Measurements from ENCODE around the gene CAMSAP1. TPM values are rescaled to one million over a fixed set of nuclear protein-coding genes. Genes with fewer than 3 reads are reported as not detected.
"Not testable (repeated sequence)": the region's sequence is repeated elsewhere in the genome, so short reads cannot be mapped to it uniquely, and the experiment has no call there.

Gene CAMSAP1
- total and polyA plus RNA-seq, 2 donors from 2014 or later, result 3.3 to 38.6 TPM

DNA sequence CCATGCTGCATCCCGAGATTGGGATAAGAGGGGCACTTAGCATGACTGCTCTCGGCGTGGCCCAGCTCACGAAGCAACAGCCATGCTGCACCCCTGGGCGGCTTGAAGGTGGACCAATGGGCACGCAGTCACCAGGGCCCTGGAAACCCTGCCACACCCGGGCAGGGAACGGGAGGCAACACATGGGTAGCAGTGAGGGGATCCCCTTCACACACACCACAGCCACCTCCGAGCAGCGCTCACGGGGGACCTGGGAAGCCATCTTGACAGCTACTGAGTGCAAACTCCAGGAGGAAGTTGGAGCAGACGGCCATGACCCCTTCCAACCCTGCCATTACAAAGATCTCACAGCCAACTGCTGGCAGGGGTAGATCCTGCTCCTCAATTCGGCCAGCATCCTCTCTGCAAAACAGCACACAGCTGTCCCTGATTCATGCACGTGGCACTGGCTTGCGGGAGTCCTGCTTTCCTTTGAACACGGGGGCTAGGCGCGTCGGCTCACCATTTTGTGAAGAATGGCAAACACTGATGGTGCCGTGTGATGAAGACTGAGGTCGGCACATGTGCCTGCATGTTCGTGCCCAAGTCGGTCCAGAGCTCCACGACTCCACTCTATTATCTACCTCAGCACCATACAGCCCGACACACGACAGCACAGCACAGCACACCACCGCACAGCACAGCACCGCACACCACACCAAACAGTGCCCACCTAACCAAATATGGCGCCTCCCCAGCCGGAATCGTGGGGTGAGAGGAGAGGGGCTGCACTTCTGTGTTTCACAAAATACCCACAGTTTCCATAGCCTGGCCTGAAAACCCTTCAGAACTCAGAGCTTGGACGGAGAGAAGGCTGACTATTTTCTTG, 48.8 kb upstream of the CAMSAP1 start:
- FAIRE-seq, result no peak
- Histone ChIP-seq H3K27me3 (ENCODE audit: control insufficient read depth, insufficient read depth, low read length) (no peaks in the 10 kb centered on the region), H3K9me3 (ENCODE audit: control insufficient read depth in 2 of 3, insufficient read depth in 1 of 3, low read length in 3 of 3) (no peaks in the 10 kb centered on the region), H3K4me3 (ENCODE audit: low read length in 3 of 3) (no peak overlapping the region), H3K27ac (ENCODE audit: low read depth in 2 of 2, low read length in 2 of 2) (no peak overlapping the region), H3K9ac (ENCODE audit: low read length in 3 of 3) (no peak overlapping the region), H3K4me1 (ENCODE audit: control insufficient read depth in 2 of 3, insufficient read depth in 2 of 3, low read depth in 1 of 3, low read length in 3 of 3) (peaks cover 3 to 12% (median 10%) of the 10 kb centered on the region in 3 donors), H3K36me3 (ENCODE audit: control insufficient read depth in 2 of 3, insufficient read depth in 3 of 3, low read length in 3 of 3) (peaks cover 0 to 16% (median 6%) of the 10 kb centered on the region in 3 donors)
- no peak for TF ChIP-seq CTCF (IDR thresholded peaks at IDR 0.05; ENCODE audit: borderline replicate concordance, extremely low read depth, insufficient read depth)
- intact Hi-C loops (cut with DNase I), result no loop called here
- DNase-seq, result peak in 1 of 5 donors; percentile 51

GRCh38 chr9:135952664-135953206, 45.4 kb upstream of the CAMSAP1 start:
- FAIRE-seq, result no peak
- no peak overlapping the region for H3K27ac ChIP-seq (ENCODE audit: low read depth in 2 of 2, low read length in 2 of 2)
- peaks cover 0 to 2% (median 0%) of the 10 kb centered on the region in 3 donors for H3K4me1 ChIP-seq (ENCODE audit: control insufficient read depth in 2 of 3, insufficient read depth in 2 of 3, low read depth in 1 of 3, low read length in 3 of 3)
- H3K9ac ChIP-seq (ENCODE audit: low read length in 3 of 3), result no peak overlapping the region
- H3K36me3 ChIP-seq (ENCODE audit: control insufficient read depth in 2 of 3, insufficient read depth in 3 of 3, low read length in 3 of 3), result peaks cover 0 to 31% (median 9%) of the 10 kb centered on the region in 3 donors
- TF ChIP-seq CTCF (IDR thresholded peaks at IDR 0.05; ENCODE audit: borderline replicate concordance, extremely low read depth, insufficient read depth), result no peak
- no peaks in the 10 kb centered on the region for H3K9me3 ChIP-seq (ENCODE audit: control insufficient read depth in 2 of 3, insufficient read depth in 1 of 3, low read length in 3 of 3)
- no peak overlapping the region for H3K4me3 ChIP-seq (ENCODE audit: low read length in 3 of 3)
- intact Hi-C loops (cut with DNase I), result no loop called here
- no peaks in the 10 kb centered on the region for H3K27me3 ChIP-seq (ENCODE audit: control insufficient read depth, insufficient read depth, low read length)
- DNase-seq, result peak in 1 of 5 donors; percentile 19

DNA sequence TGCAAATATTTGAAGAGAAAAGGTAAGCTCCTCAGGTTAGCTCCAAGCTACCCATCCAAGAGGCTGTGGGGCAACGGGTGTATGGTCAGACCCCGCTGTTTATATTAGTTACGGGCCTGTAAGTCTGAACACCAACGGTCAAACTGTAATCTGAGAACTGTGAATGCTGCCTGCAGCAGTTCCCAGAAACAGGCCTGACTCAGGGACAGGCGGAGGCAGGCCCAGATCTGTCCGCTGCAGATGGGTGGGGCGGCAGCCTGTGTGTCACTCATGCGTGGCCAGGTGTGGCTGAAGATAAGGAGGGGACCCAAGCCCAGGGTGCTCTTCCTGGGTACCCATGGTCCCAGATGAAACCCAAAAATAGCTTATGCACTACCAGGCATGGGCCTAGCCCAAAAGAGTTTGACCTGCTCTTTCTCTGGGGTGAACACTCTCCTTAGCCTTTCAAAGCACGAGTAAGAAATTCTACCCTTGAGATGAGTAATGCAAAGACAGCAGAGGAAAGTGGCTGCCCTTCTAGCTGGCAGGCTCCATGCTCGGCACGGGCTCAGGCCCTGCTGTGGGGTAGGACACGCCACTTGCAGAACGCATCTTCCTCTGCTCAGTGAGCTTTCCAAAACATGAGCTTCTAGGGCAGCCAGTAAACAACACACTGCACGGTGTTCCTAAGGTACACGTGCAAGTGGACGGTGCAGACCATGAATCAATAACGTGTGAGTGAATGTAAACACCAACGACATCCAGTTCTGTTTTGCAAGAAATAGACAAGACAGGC, 44.7 kb upstream of the CAMSAP1 start:
- Histone ChIP-seq H3K27ac (ENCODE audit: low read depth in 2 of 2, low read length in 2 of 2) (peak overlapping the region in 1 of 2 donors; percentile 23), H3K4me3 (ENCODE audit: low read length in 3 of 3) (no peak overlapping the region), H3K36me3 (ENCODE audit: control insufficient read depth in 2 of 3, insufficient read depth in 3 of 3, low read length in 3 of 3) (peaks cover 0 to 38% (median 9%) of the 10 kb centered on the region in 3 donors), H3K9me3 (ENCODE audit: control insufficient read depth in 2 of 3, insufficient read depth in 1 of 3, low read length in 3 of 3) (no peaks in the 10 kb centered on the region), H3K9ac (ENCODE audit: low read length in 3 of 3) (no peak overlapping the region), H3K4me1 (ENCODE audit: control insufficient read depth in 2 of 3, insufficient read depth in 2 of 3, low read depth in 1 of 3, low read length in 3 of 3) (peaks cover 0 to 2% (median 0%) of the 10 kb centered on the region in 3 donors), H3K27me3 (ENCODE audit: control insufficient read depth, insufficient read depth, low read length) (no peaks in the 10 kb centered on the region)
- DNase-seq (peak in 4 of 5 donors; percentile 83 to 92 (median 86)), FAIRE-seq (no peak)
- no peak for TF ChIP-seq CTCF (IDR thresholded peaks at IDR 0.05; ENCODE audit: borderline replicate concordance, extremely low read depth, insufficient read depth)
- intact Hi-C loops (cut with DNase I), result no loop called here

DNA sequence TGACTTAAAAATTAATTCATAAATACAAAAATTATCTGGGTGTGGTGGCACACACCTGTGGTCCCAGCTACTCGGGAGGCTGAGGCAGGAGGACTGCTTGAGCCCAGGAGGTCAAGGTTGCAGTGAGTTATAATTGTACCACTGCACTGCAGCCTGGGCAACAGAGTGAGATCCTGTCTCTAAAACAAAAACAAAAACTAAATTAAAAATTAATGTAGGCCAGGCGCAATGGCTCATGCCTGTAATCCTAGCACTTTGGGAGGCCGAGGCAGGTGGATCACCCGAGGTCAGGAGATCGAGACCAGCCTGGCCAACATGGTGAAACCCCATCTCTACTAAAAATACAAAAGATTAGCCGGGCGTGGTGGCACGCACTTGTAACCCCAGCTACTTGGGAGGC, 44.0 kb upstream of the CAMSAP1 start:
- FAIRE-seq; H3K27ac ChIP-seq (ENCODE audit: low read depth in 2 of 2, low read length in 2 of 2); H3K4me3 ChIP-seq (ENCODE audit: low read length in 3 of 3); H3K4me1 ChIP-seq (ENCODE audit: control insufficient read depth in 2 of 3, insufficient read depth in 2 of 3, low read depth in 1 of 3, low read length in 3 of 3); H3K27me3 ChIP-seq (ENCODE audit: control insufficient read depth, insufficient read depth, low read length); DNase-seq; H3K9me3 ChIP-seq (ENCODE audit: control insufficient read depth in 2 of 3, insufficient read depth in 1 of 3, low read length in 3 of 3); intact Hi-C loops (cut with DNase I); H3K9ac ChIP-seq (ENCODE audit: low read length in 3 of 3): not testable (repeated sequence)
- H3K36me3 ChIP-seq (ENCODE audit: control insufficient read depth in 2 of 3, insufficient read depth in 3 of 3, low read length in 3 of 3), result peaks cover 0 to 46% (median 16%) of the 10 kb centered on the region in 3 donors

DNA sequence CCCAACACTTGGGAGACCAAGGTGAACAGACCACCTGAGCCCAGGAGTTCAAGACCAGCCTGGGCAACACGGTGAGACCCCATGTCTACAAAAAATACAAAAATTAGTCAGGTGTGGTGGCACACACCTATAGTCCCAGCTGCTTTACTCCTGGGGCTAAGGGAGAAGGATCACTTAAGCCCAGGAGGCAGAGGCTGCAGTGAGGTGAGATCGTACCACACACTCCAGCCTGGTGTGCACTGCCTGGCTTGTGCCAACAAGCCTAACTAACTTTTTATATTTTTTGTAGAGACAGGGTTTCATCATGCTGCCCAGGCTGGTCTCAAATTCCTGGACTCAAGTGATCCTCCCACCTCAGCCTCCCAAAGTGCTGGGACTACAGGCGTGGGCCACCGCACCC, 43.5 kb upstream of the CAMSAP1 start:
- H3K4me1 ChIP-seq (ENCODE audit: control insufficient read depth in 2 of 3, insufficient read depth in 2 of 3, low read depth in 1 of 3, low read length in 3 of 3); H3K9me3 ChIP-seq (ENCODE audit: control insufficient read depth in 2 of 3, insufficient read depth in 1 of 3, low read length in 3 of 3); H3K4me3 ChIP-seq (ENCODE audit: low read length in 3 of 3); DNase-seq; H3K9ac ChIP-seq (ENCODE audit: low read length in 3 of 3); H3K27me3 ChIP-seq (ENCODE audit: control insufficient read depth, insufficient read depth, low read length); FAIRE-seq; intact Hi-C loops (cut with DNase I); H3K27ac ChIP-seq (ENCODE audit: low read depth in 2 of 2, low read length in 2 of 2): not testable (repeated sequence)
- H3K36me3 ChIP-seq (ENCODE audit: control insufficient read depth in 2 of 3, insufficient read depth in 3 of 3, low read length in 3 of 3), result peaks cover 0 to 50% (median 21%) of the 10 kb centered on the region in 3 donors
